OCI-LY3 (cell line): ENCODE data around the gene TMEM147.

ENCODE experiments used
- H2AFZ ChIP-seq: fragments of 200-600, 300-600 bp; shearing (Covaris generic); 2 replicates; pipeline ENCODE4 v1.6.0; 2014; ENCODE audit warnings: antibody characterized with exemption, low read depth, low read length
- H3K27ac ChIP-seq: fragments of 200-600, 300-600 bp; sonication (generic); 2 replicates; pipeline ENCODE4 v1.5.1; 2014; ENCODE audit warnings: mild to moderate bottlenecking, low read length, moderate library complexity, mixed read lengths
- H3K27me3 ChIP-seq: fragments of 200-600, 300-600 bp; sonication (generic); 2 replicates; pipeline ENCODE4 v1.6.1; 2014; ENCODE audit warnings: low read depth, low read length, mixed read lengths
- H3K36me3 ChIP-seq: fragments of 200-600, 300-600 bp; sonication (generic); replicated peaks from 2 replicates; pipeline ENCODE3; 2014; ENCODE audit warnings: low read depth, low read length, mixed read lengths
- H3K4me1 ChIP-seq: fragments of 300-600, 200-600 bp; sonication (generic); 2 replicates; pipeline ENCODE4 v1.6.1; 2014; ENCODE audit warnings: low read length, mixed read lengths
- H3K4me2 ChIP-seq: fragments of 200-600, 300-600 bp; sonication (generic); 2 replicates; pipeline ENCODE4 v1.6.1; 2014; ENCODE audit warnings: low read length, mixed read lengths
- H3K4me3 ChIP-seq: fragments of 300-600, 200-600 bp; sonication (generic); 2 replicates; pipeline ENCODE4 v1.5.1; 2014; ENCODE audit warnings: antibody characterized with exemption, mild to moderate bottlenecking, low read length, moderate library complexity
- H3K79me2 ChIP-seq: fragments of 300-600, 200-600 bp; shearing (Covaris generic); 2 replicates; pipeline ENCODE4 v1.6.1; 2014; ENCODE audit warnings: mild to moderate bottlenecking, low read length, mixed read lengths
- H3K9ac ChIP-seq: fragments of 300-600, 200-600 bp; shearing (Covaris generic); 2 replicates; pipeline ENCODE4 v1.6.0; 2014; ENCODE audit warnings: mild to moderate bottlenecking, low read length, moderate library complexity
- H3K9me3 ChIP-seq: fragments of 200-600, 300-600 bp; shearing (Covaris generic); 2 replicates; pipeline ENCODE4 v1.6.1; 2014; ENCODE audit warnings: low read length, mixed read lengths; ENCODE audit not compliant: insufficient read depth
- H4K20me1 ChIP-seq: fragments of 200-600, 300-600 bp; sonication (generic); 2 replicates; pipeline ENCODE4 v1.6.1; 2016; ENCODE audit warnings: low read length, mixed read lengths; ENCODE audit not compliant: insufficient read depth
- EZH2phosphoT487 ChIP-seq: fragments of 200-600 bp; shearing (Covaris generic); IDR thresholded peaks from 2 replicates; pipeline ENCODE4 v1.6.1; 2018; ENCODE audit warnings: antibody characterized with exemption, mixed run types, low read depth
- TF ChIP-seq, protein P1 (sequence below): fragments of 200-600, 300-600 bp; sonication (generic); IDR thresholded peaks from 2 replicates; pipeline ENCODE4 v1.5.1; 2014; ENCODE audit warnings: antibody characterized with exemption, low read length, low read depth

The TMEM147 gene

DNA sequence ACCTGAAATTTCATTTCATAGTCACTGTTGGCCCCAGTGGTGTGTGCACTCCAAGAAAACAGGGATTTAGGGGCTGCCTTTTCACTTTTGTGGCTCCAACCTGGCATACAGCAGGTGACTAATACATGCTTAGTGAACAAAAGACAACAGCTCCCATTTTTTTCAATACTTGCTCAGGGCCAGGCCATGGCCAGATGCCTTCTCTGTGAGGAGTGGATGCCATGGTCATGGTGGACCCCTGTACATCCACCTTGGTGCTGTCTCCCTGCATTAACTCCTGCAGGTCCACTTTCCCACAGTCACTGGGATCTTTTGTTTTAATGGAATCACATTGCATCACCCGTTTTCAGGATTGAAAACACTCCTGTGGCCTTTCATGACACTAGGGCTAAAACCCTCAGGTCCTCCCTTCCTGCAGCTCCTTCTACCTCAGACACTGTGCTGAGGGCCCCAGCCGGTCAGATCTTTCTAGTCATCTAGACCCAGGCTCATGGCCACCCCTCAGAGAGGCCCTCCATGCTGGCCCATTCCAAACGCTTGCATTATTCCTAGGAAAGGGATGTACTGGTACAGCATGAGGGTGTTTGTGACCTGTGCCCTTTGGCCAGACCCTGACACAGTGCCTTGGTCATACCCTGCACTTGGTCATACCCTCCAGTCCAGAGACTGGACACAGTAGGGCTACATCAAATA, 1.2 kb upstream of the TMEM147 start:
- Histone ChIP-seq H3K27me3 (no peaks in the 10 kb centered on the region), H3K9ac (peak overlapping the region; percentile 94), H2AFZ (no peak overlapping the region; the same call in 1 of the 2 replicates), H4K20me1 (no peaks in the 10 kb centered on the region; the same call in 1 of the 2 replicates), H3K9me3 (no peaks in the 10 kb centered on the region), H3K79me2 (peaks cover 36% of the 10 kb centered on the region), H3K4me2 (peak overlapping the region; percentile 99), H3K4me3 (peak overlapping the region; percentile 89), H3K36me3 (peaks cover 16% of the 10 kb centered on the region), H3K4me1 (peaks cover 25% of the 10 kb centered on the region), H3K27ac (peak overlapping the region; percentile 51; the same call in 1 of the 2 replicates)
- TF ChIP-seq, protein P1, sequence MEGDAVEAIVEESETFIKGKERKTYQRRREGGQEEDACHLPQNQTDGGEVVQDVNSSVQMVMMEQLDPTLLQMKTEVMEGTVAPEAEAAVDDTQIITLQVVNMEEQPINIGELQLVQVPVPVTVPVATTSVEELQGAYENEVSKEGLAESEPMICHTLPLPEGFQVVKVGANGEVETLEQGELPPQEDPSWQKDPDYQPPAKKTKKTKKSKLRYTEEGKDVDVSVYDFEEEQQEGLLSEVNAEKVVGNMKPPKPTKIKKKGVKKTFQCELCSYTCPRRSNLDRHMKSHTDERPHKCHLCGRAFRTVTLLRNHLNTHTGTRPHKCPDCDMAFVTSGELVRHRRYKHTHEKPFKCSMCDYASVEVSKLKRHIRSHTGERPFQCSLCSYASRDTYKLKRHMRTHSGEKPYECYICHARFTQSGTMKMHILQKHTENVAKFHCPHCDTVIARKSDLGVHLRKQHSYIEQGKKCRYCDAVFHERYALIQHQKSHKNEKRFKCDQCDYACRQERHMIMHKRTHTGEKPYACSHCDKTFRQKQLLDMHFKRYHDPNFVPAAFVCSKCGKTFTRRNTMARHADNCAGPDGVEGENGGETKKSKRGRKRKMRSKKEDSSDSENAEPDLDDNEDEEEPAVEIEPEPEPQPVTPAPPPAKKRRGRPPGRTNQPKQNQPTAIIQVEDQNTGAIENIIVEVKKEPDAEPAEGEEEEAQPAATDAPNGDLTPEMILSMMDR, result no peak
- TF ChIP-seq EZH2phosphoT487, result no peak

DNA sequence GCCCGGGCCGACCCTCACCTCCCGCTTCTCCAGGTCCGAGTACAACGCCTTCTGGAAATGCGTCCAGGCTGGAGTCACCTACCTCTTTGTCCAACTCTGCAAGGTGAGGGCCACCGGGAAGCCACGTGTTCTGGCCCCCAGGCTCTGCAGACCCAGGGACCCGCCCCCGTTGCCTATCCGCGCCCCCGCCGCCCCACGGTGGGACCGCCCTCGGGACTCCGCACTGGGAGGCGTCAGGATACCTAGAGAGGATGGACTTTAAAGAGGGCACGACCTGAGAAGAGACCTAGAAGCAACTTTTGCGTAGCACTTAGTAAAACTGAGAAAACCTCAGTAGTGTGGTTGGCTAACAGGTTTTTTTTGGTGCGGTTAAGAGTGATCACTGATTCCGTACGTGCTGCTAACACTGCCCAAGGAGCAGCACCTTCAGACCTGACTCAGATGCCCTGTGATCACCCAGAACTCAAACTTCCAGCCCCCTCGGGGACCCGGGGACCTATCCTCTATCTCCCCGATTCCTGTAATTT, 492 bp downstream of the TMEM147 start:
- H3K9me3 ChIP-seq, result no peaks in the 10 kb centered on the region
- H3K27me3 ChIP-seq, result no peaks in the 10 kb centered on the region
- peak overlapping the region; percentile 89 for H3K4me3 ChIP-seq
- H2AFZ ChIP-seq, result peak overlapping the region; percentile 78
- peak overlapping the region; percentile 91 for H3K4me2 ChIP-seq
- H3K27ac ChIP-seq, result peak overlapping the region; percentile 46
- peaks cover 36% of the 10 kb centered on the region for H3K79me2 ChIP-seq
- H3K4me1 ChIP-seq, result peaks cover 25% of the 10 kb centered on the region
- H4K20me1 ChIP-seq, result no peaks in the 10 kb centered on the region; the same call in 1 of the 2 replicates
- H3K9ac ChIP-seq, result peak overlapping the region; percentile 94
- TF ChIP-seq EZH2phosphoT487, result no peak
- TF ChIP-seq, protein P1, result no peak
- peaks cover 22% of the 10 kb centered on the region for H3K36me3 ChIP-seq

DNA sequence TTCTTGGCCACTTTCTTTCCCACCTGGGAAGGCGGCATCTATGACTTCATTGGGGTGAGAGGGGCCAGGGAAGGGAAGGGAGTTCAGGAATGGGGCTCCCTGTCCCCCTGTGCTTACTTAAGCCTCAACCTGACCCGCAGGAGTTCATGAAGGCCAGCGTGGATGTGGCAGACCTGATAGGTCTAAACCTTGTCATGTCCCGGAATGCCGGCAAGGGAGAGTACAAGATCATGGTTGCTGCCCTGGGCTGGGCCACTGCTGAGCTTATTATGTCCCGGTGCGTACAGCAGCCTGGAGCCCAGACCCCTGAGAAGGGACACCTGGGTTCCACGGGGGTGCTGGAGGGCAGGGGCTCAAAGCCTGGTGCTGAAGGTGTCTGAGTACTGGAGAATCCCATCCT, 1.1 kb downstream of the TMEM147 start:
- H3K79me2 ChIP-seq, result peaks cover 36% of the 10 kb centered on the region
- peak overlapping the region; percentile 91 for H3K4me2 ChIP-seq
- H3K4me3 ChIP-seq, result peak overlapping the region; percentile 89
- H3K9me3 ChIP-seq, result no peaks in the 10 kb centered on the region
- peak overlapping the region; percentile 94 for H3K9ac ChIP-seq
- no peaks in the 10 kb centered on the region for H3K27me3 ChIP-seq
- peak overlapping the region; percentile 46; the same call in 1 of the 2 replicates for H3K27ac ChIP-seq
- H3K4me1 ChIP-seq, result peaks cover 25% of the 10 kb centered on the region
- H2AFZ ChIP-seq, result no peak overlapping the region
- H3K36me3 ChIP-seq, result peaks cover 23% of the 10 kb centered on the region
- TF ChIP-seq, protein P1, result no peak
- TF ChIP-seq EZH2phosphoT487, result no peak
- no peaks in the 10 kb centered on the region; the same call in 1 of the 2 replicates for H4K20me1 ChIP-seq

DNA sequence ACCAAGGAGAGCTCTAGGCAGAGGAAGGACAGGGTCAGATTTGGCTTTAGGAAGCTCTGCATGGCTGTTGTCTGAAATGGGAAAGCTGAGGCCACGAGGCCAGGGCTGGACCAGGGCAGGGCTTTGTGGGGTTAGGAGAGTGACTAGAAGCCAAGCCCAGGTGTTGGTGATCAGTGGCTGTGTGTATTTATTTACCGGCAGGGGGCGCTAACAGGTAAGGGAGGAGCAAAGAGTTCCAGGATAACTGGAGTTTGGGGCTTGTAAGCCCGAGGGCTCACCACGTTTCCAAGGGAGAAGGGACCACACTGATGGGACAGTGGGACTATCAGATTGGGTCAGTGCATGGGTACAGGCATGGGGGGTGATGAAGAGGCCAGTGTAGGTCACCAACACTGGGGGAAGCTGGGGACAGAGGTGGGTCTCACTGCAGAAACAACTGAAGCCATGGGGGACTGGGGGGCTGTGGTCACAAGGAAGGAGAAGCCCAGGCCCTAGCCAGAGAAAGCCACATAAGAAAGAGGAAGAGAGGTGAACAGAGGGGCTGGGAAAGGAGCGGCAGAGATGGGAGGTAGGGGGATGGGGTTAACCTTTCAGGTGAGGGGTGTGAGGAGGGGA, 3.9 kb downstream of the TMEM147 start:
- no peak overlapping the region for H3K9ac ChIP-seq

More for the DNA sequence above, 3.9 kb downstream of the TMEM147 start:
- Histone ChIP-seq H3K27me3 (no peaks in the 10 kb centered on the region), H3K4me1 (peaks cover 21% of the 10 kb centered on the region), H3K4me3 (no peak overlapping the region), H3K79me2 (peaks cover 29% of the 10 kb centered on the region), H2AFZ (no peak overlapping the region), H4K20me1 (no peaks in the 10 kb centered on the region; the same call in 1 of the 2 replicates), H3K27ac (no peak overlapping the region), H3K4me2 (no peak overlapping the region), H3K9me3 (no peaks in the 10 kb centered on the region), H3K36me3 (peaks cover 19% of the 10 kb centered on the region)
- no peak for TF ChIP-seq EZH2phosphoT487
- TF ChIP-seq, protein P1, result peak; percentile 90
